CD14-positive monocyte (primary cell): Measurements from ENCODE around the gene USP47. TPM values are rescaled to one million over a fixed set of nuclear protein-coding genes. Genes with fewer than 3 reads are reported as not detected.
A peak's percentile ranks its signal among the peaks of the same experiment; 100 is the strongest.

ENCODE experiments used
- DNase-seq, 3 donors: peaks; one replicate each; pipeline ENCODE4 v3.0.0-alpha.2; 2011 to 2022
- H2AFZ ChIP-seq: 2 replicates; pipeline ENCODE4 v1.6.0; 2012; ENCODE audit warnings: mild to moderate bottlenecking, low read depth, low read length, inconsistent platforms; ENCODE audit not compliant: insufficient read depth, poor library complexity, severe bottlenecking
- H3K27ac ChIP-seq, 2 donors: 1 replicate in 1 of 2; 2 replicates in 1 of 2; pipeline ENCODE4 v1.5.1; 2012 to 2013; ENCODE audit warnings: low read length in 2 of 2, control low read depth in 1 of 2, inconsistent platforms in 1 of 2, low read depth in 1 of 2, mild to moderate bottlenecking in 1 of 2
- H3K27me3 ChIP-seq, 2 donors: one replicate each; pipeline versions ENCODE4 v1.6.0 to v1.6.1; 2011 to 2013; ENCODE audit warnings: low read length in 2 of 2; ENCODE audit not compliant: control insufficient read depth in 2 of 2, insufficient read depth in 2 of 2
- H3K36me3 ChIP-seq, 2 donors: replicated peaks in 1 of 2; 1 replicate in 1 of 2; 2 replicates in 1 of 2; pipeline versions ENCODE4 v1.5.1 to v1.6.1; 2012 to 2013; ENCODE audit warnings: low read length in 2 of 2, control low read depth in 1 of 2, inconsistent platforms in 1 of 2, mild to moderate bottlenecking in 1 of 2; ENCODE audit not compliant: insufficient read depth in 2 of 2, control insufficient read depth in 1 of 2
- H3K4me1 ChIP-seq, 2 donors: 1 replicate in 1 of 2; 2 replicates in 1 of 2; pipeline versions ENCODE4 v1.5.1 to v1.6.1; 2012 to 2013; ENCODE audit warnings: low read length in 2 of 2, control low read depth in 1 of 2, inconsistent platforms in 1 of 2, mild to moderate bottlenecking in 1 of 2, moderate library complexity in 1 of 2; ENCODE audit not compliant: insufficient read depth in 2 of 2, control insufficient read depth in 1 of 2
- H3K4me2 ChIP-seq: replicated peaks from 2 replicates; pipeline ENCODE3; 2012; ENCODE audit warnings: low read length, moderate library complexity, mild to moderate bottlenecking; ENCODE audit not compliant: poor library complexity, severe bottlenecking; ENCODE audit errors: extremely low read depth
- H3K4me3 ChIP-seq, 3 experiments: fragments of 200-600 bp in 1 of 3; sonication (generic) in 1 of 3; replicated peaks in 1 of 3; 1 replicate in 2 of 3; 2 replicates in 1 of 3; pipeline ENCODE4 v1.5.1; 2011 to 2013; ENCODE audit warnings: low read length in 3 of 3, mild to moderate bottlenecking in 3 of 3, control low read depth in 2 of 3, low read depth in 2 of 3, inconsistent platforms in 1 of 3, moderate library complexity in 1 of 3
- H3K79me2 ChIP-seq: 2 replicates; pipeline ENCODE4 v1.6.0; 2012; ENCODE audit warnings: mild to moderate bottlenecking, control low read depth, inconsistent platforms, low read length, moderate library complexity; ENCODE audit not compliant: insufficient read depth
- H3K9ac ChIP-seq: 2 replicates; pipeline ENCODE4 v1.6.0; 2017; ENCODE audit warnings: low read length, mild to moderate bottlenecking; ENCODE audit not compliant: insufficient read depth, poor library complexity, severe bottlenecking
- H3K9me3 ChIP-seq, 2 donors: replicated peaks in 1 of 2; 1 replicate in 1 of 2; 2 replicates in 1 of 2; pipeline versions ENCODE4 v1.5.1 to v1.6.1; 2012 to 2013; ENCODE audit warnings: low read length in 2 of 2, control low read depth in 1 of 2; ENCODE audit not compliant: control insufficient read depth in 1 of 2, insufficient read depth in 1 of 2
- H4K20me1 ChIP-seq: 2 replicates; pipeline ENCODE4 v1.6.0; 2012; ENCODE audit warnings: mild to moderate bottlenecking, low read length, control low read depth, moderate library complexity; ENCODE audit not compliant: insufficient read depth
- H3K27ac Mint-ChIP-seq, 7 donors: one replicate each; pipeline ENCODE4 v1.8.0; 2020; ENCODE audit warnings: mild to moderate bottlenecking in 7 of 7, mixed read lengths in 7 of 7, moderate library complexity in 6 of 7, inconsistent platforms in 2 of 7
- H3K27me3 Mint-ChIP-seq, 3 donors: one replicate each; pipeline ENCODE4 v1.8.0; 2021 to 2022; ENCODE audit warnings: low read depth in 3 of 3, mild to moderate bottlenecking in 3 of 3, mixed read lengths in 3 of 3, moderate library complexity in 3 of 3, inconsistent platforms in 1 of 3
- H3K36me3 Mint-ChIP-seq, 2 donors: one replicate each; pipeline ENCODE4 v1.8.0; 2020; ENCODE audit warnings: mixed read lengths in 2 of 2, inconsistent platforms in 1 of 2, mild to moderate bottlenecking in 1 of 2
- H3K4me1 Mint-ChIP-seq: one replicate; pipeline ENCODE4 v1.8.0; 2020; ENCODE audit warnings: mild to moderate bottlenecking, mixed read lengths
- H3K4me3 Mint-ChIP-seq, 2 donors: one replicate each; pipeline ENCODE4 v1.8.0; 2020; ENCODE audit warnings: mild to moderate bottlenecking in 2 of 2, mixed read lengths in 2 of 2, moderate library complexity in 1 of 2
- H3K9me3 Mint-ChIP-seq, 7 donors: one replicate each; pipeline ENCODE4 v1.8.0; 2020 to 2022; ENCODE audit warnings: mixed read lengths in 7 of 7, mild to moderate bottlenecking in 6 of 7, moderate library complexity in 6 of 7, inconsistent platforms in 2 of 7
- CTCF ChIP-seq: fragments of 200-600 bp; IDR thresholded peaks from one replicate; pipeline ENCODE4 v1.8.0; 2022; ENCODE audit warnings: antibody characterized with exemption, mild to moderate bottlenecking
- WGBS: methylation state at CpG from one replicate; pipeline ENCODE4 v1.1.5; 2013; ENCODE audit warnings: missing lambda C conversion rate; ENCODE audit not compliant: insufficient coverage; 5-methylcytosine and 5-hydroxymethylcytosine counted together
- intact Hi-C, 2 donors: fragments of 100-400 bp; cut with micrococcal nuclease; formaldehyde crosslinking; loops; one replicate each; pipeline versions ENCODE4 v1.15.0 to v1.15.1; 2023
- polyA plus RNA-seq, 3 donors: library from polyadenylated mRNA; depleted of rRNA in 1 of 3; unstranded in 2 of 3; stranded (reverse) in 1 of 3; fragments of 300-500 nt in 2 of 3; fragments of >200 nt in 1 of 3; fragmentation: Illumina TruSeq in 2 of 3; gene quantifications; 1 replicate in 2 of 3; 2 replicates in 1 of 3; pipeline ENCODE4 v1.2.3, GENCODE V29; 2012 to 2021

The USP47 gene
- polyA plus RNA-seq, 3 donors, result 8.1 to 17.5 (median 10.5) TPM

- peaks cover 0 to 17% (median 8%) of the 10 kb centered on the region in 7 donors for H3K9me3 Mint-ChIP-seq
- Histone ChIP-seq H3K9me3 (peaks cover 0 to 24% of the 10 kb centered on the region in 2 donors), H3K4me3 (no peak overlapping the region), H3K9ac (no peak overlapping the region), H3K36me3 (no peaks in the 10 kb centered on the region), H2AFZ (no peak overlapping the region), H3K27ac (no peak overlapping the region), H3K4me1 (no peaks in the 10 kb centered on the region), H4K20me1 (no peaks in the 10 kb centered on the region), H3K27me3 (peaks cover 48 to 58% of the 10 kb centered on the region in 2 donors), H3K4me2 (no peak overlapping the region), H3K79me2 (no peaks in the 10 kb centered on the region)
- intact Hi-C loops, result no loop called here
- WGBS, result no CpG with 5 or more reads among the region's 1 CpG
- TF ChIP-seq CTCF, result no peak
- H3K27ac Mint-ChIP-seq, result no peak overlapping the region
- no peak overlapping the region for H3K4me3 Mint-ChIP-seq
- H3K4me1 Mint-ChIP-seq, result peaks cover 5% of the 10 kb centered on the region
- H3K36me3 Mint-ChIP-seq, result peaks cover 3 to 4% of the 10 kb centered on the region in 2 donors
- H3K27me3 Mint-ChIP-seq, result peaks cover 44 to 65% (median 60%) of the 10 kb centered on the region in 3 donors
- DNase-seq, result no peak
Observed at GRCh38 chr11:12005476-12005875, 163.7 kb downstream of the USP47 start.

DNA sequence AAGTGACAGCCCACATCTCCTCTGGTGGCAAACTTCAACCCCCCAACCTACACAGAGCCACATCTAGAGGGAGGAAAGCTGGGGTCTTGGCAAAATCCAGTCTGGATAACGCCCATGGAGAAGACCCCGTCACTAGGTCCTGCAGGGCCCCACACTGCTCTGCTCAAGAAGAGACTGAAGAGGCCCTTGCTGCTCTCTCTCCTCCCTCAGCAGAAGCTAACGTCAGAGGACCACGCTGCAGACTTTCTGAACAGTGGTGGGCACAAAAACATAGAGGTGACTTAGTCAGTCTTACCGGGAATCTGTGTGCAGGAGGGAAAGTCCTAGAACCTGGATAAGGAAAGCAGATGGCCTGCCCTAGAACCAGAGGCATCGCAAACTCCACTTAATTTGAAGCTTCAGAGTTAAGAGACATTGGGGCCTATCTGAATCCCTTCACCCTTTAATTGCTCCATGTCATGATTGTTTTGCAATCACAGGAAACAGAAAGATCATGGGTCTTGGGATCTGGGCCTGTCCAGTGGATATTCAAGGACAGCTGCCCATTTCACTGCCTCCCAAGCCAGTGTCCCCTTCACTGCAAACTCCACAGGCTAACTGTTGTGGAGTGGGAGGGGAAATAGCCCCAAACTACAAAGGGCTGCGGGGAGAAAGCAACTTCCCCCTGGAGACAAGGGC, 164.9 kb downstream of the USP47 start:
- Histone ChIP-seq H3K27me3 (peaks cover 55 to 67% of the 10 kb centered on the region in 2 donors), H3K79me2 (no peaks in the 10 kb centered on the region), H3K4me3 (no peak overlapping the region), H3K27ac (no peak overlapping the region), H3K9ac (no peak overlapping the region), H3K4me2 (no peak overlapping the region), H4K20me1 (no peaks in the 10 kb centered on the region), H3K4me1 (no peaks in the 10 kb centered on the region), H3K36me3 (no peaks in the 10 kb centered on the region), H2AFZ (no peak overlapping the region), H3K9me3 (peaks cover 0 to 28% of the 10 kb centered on the region in 2 donors)
- DNase-seq, result no peak
- 97% methylated on average over 5 of the region's 7 CpGs for WGBS
- no peak overlapping the region for H3K27ac Mint-ChIP-seq
- H3K9me3 Mint-ChIP-seq, result peaks cover 0 to 23% (median 10%) of the 10 kb centered on the region in 7 donors
- peaks cover 3 to 4% of the 10 kb centered on the region in 2 donors for H3K36me3 Mint-ChIP-seq
- H3K27me3 Mint-ChIP-seq, result peaks cover 56 to 72% (median 68%) of the 10 kb centered on the region in 3 donors
- intact Hi-C loops, result no loop called here
- H3K4me1 Mint-ChIP-seq, result peaks cover 5% of the 10 kb centered on the region
- no peak for TF ChIP-seq CTCF
- H3K4me3 Mint-ChIP-seq, result peak overlapping the region in 1 of 2 donors; percentile 75
